GM15510 (cell line): ENCODE measurements around the gene GATA1.

ENCODE experiments used
- POLR2A ChIP-seq: IDR thresholded peaks from 3 replicates; pipeline ENCODE4 v1.6.1; 2011; ENCODE audit warnings: borderline replicate concordance; ENCODE audit not compliant: insufficient read length; ENCODE audit errors: extremely low read depth

GATA1 gene

DNA sequence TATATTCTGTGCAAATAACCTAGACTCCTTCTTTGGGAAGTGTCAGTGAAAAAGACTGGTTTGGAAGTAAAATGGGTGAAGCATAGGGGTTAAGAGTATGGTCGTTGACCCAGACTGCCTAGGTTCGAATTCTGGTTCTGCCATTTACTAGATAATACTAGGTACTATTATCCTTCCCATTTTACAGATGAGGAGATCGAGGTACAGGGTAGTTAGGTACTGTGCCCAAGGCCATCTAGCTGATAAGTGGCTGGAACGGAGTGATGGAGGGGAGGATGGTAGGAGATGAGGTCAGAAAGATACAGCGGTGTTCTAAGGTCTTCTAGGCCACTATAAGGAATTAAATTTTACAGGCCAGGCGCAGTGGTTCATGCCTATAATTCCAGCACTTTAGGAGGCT is 13.8 kb upstream of the GATA1 start:
- TF ChIP-seq POLR2A = no peak

DNA sequence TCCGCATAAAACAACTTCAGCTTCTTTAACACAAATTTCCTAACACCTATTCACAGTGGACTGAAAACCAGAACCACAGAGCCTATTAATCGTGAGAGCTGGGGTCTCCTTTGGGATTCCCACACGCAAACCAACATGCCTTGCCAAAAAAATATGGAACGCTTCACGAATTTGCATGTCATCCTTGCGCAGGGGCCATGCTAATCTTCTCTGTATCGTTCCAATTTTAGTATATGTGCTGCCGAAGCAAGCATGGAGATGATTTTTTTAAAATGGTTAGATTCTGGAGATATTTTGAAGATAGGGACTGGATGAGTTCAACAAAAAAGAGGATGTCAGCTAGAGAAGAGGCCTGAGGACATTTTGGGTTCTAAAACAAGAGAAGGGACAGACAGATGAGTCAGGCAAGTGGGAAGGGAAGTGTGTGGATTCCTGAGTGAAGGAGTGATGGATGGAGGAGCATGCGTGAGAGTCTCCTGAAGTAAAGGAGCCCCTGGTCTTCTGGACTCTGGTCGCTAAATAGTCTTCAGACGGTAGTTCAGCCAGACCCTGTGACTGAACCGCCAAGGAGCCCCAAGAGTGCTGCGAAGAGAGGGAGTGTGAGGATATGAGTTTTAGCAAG is 9.5 kb upstream of the GATA1 start:
- no peak for TF ChIP-seq POLR2A

DNA sequence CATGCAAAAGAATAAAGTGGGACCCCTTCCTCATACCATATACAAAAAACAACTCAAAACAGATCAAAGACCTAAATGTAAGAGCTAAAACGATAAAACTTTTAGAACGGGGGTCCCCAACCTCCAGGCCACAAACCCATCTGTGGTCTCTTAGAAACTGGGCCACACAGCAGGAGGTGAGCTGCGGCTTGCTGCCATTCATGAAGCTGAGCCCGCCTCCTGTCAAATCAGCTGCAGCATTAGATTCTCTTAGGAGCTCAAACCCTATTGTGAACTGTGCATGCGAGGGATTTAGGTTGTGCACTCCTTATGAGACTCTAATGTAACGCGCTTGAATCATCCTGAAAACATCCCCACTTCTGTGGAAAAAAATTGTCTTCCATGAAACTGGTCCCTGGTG is 7.0 kb upstream of the GATA1 start:
- no peak for TF ChIP-seq POLR2A

GRCh38 chrX:48781705-48782104 is 4.7 kb upstream of the GATA1 start:
- no peak for TF ChIP-seq POLR2A

- no peak for TF ChIP-seq POLR2A
These were observed 4.2 kb upstream of the GATA1 start for GRCh38 chrX:48782216-48782615.

GRCh38 chrX:48782795-48783194 is 3.6 kb upstream of the GATA1 start:
- no peak for TF ChIP-seq POLR2A

DNA sequence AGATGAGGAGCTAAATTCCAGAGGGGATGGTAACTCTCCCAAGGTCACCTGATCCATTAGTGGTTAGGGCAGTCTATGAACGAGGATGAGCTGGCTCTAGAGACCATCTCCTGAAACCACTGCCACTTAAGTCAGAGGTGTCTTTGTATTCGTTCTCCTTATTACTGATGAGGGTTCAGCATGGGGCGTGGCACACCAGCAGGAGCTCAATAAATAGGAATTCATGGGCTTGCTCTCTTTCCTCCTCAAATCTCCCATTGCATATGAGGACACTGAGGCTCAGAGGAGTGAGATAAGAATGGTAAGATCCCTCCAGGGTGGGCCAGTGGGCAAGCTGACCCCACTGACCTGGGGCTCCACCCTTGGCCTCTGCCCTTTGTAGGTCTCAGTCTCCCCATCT is 1.7 kb upstream of the GATA1 start:
- TF ChIP-seq POLR2A = no peak

GRCh38 chrX:48785186-48785539 is 1.2 kb upstream of the GATA1 start:
- no peak for TF ChIP-seq POLR2A

- no peak for TF ChIP-seq POLR2A
These were observed 713 bp upstream of the GATA1 start for GRCh38 chrX:48785540-48786214.

DNA sequence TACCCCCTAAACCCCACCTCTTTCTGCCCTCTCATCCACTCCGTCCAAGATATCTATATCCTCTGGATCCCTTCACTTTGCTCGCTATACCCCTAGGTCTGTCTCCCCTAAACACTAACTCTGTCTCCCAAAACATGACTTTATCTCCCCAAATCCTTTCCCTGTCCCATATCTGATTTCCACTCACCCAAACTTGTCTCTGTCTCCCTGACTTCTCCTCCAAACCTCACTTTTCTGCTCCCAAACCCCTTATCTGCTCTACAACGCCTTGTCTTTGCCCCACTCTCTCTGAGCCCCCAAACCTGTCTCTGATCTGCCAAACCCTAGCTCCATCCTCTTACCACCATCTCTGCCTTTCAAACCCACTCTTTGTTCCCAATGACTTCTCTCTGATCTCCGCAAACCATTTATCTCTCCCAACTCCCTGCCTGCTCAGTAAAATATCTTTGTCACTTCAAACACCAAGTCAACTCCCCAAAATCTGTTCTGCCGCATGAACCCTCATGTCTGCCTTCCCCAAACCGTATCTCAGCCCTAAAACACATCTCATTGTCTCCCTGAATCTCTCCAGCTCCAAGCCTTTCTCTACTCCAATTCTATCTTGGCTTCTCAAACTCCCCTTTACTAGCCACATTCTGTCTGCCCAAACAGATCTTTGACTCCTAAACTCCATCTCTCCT is 575 bp downstream of the GATA1 start:
- no peak for TF ChIP-seq POLR2A

DNA sequence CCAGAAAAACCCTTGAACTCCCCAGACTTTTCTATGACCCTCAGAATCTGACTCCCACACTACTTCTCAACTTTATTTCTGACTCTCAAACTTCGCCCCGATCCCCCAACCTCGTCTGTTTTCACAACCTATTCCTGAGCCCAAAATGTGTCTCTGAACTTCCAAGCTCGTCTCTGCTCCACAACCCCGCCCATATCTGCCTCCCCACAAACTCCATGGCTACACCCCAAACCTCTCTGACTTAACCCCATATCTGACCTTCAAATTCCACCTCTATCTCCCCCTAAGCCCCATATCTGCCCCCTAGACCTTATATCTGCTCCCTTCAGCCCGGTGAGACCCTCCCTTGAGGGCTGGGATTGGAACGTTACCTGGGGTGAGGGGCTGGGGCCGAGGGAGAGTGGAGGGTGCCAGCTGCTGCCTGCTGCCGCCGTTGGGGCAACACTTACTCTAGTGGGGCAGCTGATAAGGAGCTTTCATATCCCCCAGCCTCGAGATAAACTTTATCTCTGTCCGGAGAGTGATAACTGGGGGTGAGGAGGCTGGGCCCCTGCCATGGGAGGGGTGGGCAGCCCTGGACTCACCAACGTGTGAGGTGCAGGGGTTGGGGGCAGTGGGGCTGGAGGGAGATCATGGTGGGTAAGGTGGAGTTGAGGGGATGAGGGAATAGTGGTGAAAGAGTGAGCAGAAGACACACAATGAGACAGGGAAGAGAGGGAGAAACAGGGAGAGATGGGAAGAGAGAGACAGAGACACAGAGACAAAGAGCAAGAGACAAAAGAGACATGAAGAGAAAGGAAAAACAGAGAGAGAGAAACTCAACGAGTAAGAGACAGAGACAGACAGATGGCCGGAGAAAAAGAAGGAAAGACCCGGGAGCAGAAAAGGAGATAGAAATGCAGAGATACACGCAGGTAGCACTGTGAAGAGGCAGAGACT is 1.4 kb downstream of the GATA1 start:
- TF ChIP-seq POLR2A = no peak

DNA sequence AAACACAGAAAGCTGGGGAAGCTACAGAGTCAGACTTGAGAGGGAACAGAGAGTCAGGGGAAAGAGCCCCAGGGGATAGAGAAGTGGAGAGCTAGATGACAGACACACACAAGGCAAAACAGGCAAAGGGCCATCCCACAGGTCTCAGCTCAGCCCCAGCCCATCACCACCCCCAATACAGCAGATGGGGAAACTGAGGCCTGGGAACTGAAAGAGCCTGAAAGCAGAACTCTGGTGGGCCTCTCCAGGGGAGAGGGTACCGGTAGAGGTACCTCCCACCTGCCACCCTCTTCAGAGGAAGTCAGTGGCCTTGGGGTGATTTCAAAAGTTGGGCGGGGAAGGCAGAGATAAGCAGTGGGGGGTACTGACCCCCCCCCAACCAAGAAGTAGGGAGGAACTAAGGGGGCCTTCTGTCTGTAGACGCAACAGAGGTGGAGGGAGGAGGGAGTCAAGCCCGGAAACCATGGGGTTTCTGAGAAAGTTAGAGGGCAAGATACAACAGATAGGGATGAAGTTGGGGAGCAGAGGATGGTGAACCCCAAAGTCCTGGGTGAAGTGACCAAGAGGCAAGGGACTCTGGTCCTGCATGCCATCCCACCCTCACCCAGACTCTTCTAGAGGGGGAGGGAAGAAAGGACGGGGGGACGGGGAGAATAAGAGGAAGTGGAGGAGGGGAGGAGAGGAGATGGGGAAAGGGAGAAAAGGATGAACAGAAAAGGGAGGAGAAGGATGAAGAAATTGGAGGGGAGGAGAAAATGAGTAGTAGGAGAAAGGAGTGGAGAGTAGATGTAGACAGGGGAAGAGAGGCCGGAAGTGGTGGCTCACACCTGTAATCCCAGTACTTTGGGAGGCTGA is 3.2 kb downstream of the GATA1 start:
- no peak for TF ChIP-seq POLR2A

GRCh38 chrX:48790477-48790876 is 4.1 kb downstream of the GATA1 start:
- no peak for TF ChIP-seq POLR2A
